ENCODE measurements around the gene RGS7.
"Not testable (repeated sequence)": the region's sequence is repeated elsewhere in the genome, so short reads cannot be mapped to it uniquely, and the experiment has no call there.

RGS7 gene

DNA sequence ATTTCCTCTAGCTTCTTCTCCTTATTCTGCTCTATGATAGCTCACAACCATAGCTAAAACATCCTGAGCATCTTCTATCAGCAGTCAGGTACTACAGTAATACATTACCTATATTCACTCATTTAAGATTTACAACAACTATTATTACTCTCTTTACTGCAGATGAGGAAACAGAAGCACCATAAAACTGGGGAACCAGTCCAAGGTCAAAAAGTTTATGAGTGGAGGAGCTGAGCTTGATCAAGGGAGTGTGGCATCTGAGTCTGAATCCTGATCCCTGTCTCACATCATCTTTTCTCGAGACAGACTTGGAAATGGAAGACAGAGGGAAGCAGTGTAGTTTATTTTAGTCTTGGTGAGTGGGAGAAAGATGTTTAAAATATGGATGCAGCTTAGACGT, 288.6 kb downstream of the RGS7 start:
- no peak for DNase-seq

DNA sequence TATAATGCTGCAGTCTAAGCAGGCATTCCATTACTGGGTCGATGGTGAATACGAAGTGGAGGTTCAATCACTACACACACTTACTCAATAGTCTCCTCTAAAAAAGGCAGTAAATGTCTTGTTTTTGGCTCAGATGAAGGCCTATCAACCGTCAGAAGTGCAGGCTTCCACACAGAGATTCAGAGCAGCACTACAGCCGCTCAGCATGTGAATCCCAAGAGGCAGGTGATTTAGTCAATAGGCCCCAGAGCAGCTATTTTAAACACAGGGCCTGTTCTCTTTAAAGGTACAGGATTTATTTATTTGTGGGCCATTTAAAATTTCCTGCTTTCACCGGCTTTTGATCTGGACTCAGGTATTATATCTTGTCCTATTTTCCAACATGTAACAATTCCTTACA, 293.7 kb downstream of the RGS7 start:
- peak; percentile 67 for DNase-seq

DNA sequence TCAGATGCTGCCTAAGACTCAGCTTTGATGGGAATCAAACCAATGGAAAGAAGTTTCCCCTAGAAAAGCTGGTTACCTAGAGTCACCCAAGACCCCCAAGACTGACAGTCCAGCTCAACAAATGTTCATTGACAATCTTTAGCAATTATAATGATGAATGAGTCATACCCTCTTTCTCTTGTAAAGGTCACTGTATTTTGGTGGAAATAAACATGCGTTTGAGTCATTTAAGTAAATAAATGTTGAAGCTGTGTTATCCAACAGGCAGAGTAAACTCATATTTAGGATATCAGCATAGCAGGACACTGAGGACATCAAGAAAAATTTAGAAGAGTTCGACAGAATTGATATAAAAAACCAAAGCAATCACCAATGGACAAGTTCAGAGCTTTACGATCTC, 295.9 kb downstream of the RGS7 start:
- DNase-seq = no peak

DNA sequence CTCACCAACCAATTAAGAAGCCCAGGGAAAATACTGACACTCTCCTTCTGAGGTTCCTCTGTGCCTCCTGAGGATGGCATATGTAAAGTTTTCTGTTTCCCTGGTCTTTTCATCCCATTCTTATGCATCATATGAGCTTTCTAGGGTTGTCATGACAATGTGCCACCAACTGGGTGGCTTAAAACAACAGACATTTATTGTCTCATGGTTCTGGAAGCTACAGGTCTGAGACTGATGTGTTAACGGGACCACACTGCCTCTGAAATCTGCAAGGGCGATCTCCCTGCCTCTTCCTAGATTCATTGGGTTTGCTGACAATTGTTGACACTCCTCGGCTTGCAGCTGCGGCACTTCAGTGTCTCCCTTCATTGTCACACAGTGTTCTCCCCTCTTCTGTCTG, 308.4 kb downstream of the RGS7 start:
- DNase-seq = no peak

DNA sequence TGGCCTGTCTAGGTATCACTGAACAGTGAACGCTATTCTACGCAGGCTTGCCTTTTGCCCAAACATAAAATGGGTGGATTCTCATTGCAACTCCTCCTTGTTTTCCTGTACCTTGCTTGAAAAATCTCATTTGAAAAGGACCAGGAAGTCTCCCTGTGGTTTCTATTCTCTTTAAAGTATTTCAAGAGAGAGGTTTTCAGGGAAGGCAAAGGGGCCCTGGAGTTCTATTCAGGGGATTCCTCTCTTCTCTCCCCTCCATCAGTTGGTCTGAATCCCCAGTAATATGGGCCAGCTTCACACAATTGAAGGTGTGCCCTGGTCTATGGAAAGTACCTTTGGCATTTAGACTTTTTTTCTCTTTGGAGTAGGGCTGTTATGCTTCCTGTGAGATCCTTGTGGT, 311.3 kb downstream of the RGS7 start:
- DNase-seq = no peak

DNA sequence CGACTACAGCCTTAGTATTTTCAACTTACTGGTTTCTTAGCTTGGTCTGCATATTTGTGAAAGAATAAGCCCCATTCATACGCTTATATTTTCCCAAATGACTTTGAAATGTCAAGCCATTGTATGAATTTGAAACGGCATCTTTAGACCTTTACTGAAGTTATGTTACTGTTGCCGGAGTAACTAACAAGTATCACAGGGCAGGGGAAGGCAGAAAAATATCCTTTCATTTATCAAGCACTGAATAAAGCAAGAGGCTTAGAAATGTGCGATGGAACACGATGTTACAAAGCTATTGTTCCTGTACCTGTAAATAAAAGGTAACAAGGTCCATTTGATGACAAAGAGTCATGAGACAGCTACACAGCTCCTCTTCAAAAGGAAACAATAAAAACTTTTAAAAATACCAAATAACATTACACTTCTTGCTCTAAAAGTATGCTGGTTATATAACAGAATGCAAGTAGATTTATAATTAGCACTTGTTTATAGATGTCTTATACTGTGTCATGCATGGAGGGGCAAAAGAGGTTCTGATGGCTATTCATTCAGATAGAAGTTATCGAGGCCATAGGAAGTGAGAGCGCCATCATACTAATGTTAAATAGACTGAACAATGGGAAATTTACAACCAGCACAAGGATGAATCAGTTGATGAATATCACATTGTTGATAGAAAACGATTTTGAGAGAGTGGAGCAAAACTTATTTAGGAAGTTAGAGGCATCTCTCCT, 322.6 kb downstream of the RGS7 start:
- no peak for DNase-seq

DNA sequence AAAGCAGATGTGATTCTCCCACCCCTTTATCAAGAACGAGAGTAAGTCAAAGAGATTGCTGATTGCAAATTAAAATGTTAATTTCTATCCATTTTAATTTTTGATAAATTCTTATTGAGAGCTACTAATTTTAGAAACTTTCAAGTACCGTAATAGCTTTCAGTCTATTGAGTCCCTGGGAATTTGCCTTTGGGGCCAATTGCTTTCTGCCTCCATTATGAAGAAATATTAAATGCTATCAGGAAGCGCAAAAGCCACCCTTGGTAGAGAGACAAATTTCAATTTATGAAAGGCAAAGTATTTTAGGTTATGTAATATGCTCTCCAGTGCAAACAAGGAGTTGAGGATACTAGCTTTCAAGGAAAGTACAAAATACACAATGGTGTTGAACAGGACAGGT, 332.2 kb downstream of the RGS7 start:
- no peak for DNase-seq

DNA sequence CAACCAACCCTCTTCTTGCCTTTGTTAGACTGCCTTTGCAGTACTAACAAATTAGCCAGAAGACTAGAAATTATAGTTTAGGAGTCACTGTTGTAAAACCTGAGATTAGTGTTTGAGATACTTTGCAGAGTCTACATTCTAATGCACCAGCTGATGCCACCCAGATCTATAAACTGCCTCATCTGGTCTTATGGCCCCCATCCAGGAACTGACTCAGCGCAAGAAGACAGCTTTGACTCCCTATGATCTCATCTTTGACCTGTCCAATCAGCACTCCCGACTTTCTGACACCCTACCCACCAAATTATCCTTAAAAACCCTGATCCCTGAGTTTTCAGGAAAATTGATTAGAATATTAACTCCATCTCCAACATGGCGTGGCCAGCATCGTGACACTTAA, 334.6 kb downstream of the RGS7 start:
- DNase-seq = no peak

DNA sequence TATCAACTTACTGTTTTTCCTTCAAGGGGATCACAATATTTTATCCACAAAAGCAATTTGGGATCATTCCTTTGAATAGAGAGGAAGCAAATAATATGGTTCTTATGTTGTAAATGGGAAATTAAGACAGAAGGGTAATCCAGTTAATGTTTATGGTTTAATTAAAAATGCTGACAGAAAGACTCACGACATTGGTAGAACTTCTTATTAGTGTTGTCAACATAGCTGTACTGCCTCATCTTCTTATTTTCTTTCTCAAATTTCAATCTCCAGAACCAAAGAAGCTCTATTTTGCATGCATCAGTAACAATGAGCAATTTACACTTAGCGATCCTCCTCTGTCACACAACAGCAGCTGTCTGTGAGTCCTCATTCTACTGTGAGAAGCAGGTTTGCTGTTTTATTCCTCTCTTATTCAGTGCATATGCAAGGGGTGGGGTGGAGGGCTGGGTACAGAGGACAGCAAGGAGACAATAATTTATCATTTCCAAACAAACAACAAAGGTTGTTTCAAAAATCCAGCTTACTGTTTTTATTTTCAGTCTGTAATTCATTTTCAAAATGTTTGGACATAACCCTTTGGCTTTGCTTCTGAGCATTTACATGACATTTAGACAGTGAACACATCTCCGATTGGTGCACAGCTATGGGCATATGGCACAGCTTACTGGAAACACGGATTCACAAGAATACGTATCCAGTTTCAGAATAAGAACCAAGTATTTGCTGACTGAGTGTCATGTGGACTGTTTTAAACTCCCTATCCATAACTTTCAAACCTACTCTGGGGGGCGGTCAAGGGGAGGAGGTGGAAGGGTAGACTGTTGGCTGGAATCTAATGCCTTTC, 335.9 kb downstream of the RGS7 start:
- no peak for DNase-seq

DNA sequence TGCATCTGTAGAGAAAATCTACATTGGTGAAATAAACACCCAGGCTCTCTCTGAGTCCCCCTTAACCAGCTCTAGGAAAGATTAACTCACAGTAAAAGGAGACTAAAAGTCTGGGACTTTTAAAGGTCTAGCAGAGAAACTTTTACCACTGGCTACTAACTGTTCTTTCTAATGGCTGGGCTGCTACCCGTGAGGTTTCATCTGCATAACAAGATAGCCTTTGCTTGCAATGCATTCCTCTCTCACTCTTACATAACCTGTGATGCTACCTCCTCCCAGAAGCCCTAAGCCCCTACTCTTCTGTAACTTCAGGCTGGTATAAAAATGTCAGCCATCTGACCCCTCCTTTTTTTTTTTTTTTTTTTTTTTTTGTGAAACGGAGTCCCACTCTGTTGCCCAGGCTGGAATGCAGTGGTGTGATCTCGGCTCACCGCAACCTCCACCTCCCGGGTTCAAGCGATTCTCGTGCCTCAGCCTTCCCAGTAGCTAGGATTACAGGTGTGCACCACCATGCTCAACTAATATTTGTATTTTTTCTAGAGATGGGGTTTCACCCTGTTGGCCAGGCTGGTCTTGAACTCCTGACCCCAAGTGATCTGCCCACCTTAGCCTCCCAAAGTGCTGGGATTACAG, 344.2 kb downstream of the RGS7 start:
- no peak for DNase-seq

DNA sequence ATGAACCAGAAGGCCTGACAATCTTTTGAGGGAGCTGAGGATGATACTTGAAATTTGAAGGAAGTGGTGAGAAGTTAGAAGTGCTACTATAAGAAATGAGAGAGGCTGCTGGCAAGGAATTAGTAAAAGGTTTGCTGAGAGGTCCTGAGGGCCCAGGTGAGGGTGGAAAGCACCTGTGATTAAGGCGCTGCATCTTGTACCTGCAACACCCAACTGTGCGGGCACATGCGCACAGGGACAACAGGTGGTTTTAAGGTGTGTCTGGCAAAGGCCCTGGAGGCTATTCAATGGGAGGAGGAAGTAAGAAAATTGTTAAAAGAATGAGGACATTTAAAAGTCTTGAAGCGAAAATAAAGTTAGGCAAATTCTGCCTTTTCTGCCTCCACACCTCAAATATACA, 349.3 kb downstream of the RGS7 start:
- DNase-seq = no peak

DNA sequence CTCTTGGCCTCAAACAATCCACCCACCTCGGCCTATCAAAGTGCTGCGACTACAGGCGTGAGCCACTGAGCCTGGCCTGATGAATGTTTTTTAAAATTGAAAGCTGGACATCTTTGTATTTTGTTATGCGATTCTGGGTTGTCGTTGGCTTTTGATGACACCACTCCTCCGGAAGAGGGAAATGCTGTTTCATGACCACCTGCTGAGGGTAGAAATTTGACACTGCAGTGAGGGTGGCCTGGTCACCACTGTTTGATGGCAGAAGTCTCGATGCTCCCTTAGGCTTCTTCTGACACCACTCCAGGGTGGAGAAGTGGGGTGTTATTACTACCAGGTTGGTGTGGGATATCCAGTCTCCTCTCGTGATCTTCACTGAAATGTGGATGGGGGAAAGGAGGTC, 357.2 kb downstream of the RGS7 start:
- DNase-seq = no peak

DNA sequence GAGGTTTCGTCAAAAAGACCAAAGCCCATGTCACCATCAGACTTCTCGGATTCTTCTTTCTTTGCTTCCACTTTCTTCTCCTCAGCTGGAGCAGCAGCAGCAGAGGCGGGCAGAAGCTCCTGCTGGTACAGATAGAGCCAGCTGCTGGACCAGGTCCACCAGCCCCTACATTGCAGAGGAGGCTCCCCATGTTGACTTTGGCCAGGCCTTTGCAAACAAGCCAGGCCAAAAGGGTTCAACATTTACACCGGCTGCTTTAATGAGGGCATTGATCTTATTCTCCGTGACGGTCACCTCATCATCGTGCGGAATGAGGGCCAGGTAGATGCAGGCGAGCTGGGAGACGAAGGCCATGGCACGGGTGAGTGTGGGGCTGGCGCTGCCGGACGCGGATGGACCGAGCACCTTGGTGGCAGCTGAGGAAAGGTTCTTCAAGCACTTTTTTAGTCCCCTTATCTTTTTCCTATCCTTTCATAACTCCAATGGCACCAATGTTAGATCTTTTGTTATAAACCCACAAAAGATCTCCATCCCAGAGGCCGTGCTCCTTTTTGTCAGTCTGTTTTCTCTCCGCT, 358.5 kb downstream of the RGS7 start:
- DNase-seq = no peak

DNA sequence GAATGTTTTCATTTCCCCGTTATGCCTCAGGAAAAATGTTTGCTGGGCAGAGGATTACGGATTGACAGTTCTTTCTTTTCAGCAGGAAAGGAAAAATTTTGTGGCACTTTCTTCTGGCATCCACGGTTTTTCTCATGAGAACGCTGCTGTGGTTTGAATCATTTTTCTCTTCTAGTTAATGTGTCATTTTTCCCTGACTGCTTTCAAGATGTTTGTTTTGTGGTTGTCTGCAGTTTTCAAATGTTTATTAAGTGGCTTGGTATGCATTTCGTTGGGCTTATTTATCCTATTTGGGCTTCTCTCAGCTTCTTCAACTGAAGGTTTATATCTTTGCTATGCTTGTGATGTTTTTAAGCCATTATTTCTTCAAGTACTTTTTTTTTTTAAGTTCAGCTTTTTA, 359.0 kb downstream of the RGS7 start:
- DNase-seq = no peak

DNA sequence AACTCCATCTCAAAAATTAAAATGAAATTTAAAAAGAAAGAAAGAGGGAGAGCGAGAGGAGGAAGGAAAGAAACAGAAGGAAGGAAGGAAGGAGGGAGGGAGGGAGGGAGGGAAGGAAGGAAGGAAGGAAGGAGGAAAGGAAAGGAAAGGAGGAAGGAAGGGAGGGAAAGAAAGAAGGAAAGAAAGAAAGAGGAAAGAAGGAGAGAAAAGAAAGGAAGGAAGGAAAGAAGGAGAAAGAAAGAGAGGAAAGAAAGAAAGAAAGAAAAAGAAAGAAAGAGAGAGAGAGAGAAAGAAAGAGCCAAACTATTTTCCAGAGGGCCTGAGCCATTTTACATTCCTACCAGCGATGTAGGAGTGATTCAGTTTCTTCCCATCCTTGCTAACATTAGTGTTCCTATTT, 364.0 kb downstream of the RGS7 start:
- DNase-seq = no peak

DNA sequence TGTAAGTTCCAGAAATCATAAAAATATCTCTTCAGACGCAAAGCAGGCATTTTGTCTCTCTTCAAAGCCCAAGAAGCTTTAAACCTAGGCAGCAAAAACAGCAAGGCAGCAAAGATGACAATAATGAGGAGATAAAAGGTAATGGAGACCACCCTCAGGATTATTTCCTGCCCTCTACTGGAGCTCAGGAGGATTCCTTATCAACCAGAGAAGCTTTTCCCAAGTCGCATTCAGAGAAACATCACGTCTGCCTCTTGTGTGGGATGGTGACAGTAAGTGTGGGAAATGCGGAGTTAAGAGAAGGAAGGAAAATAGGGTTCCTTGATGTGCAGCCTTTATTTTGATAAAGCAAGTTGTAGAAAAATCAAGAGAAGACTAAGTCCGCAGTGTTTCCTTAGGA, 365.8 kb downstream of the RGS7 start:
- no peak for DNase-seq

DNA sequence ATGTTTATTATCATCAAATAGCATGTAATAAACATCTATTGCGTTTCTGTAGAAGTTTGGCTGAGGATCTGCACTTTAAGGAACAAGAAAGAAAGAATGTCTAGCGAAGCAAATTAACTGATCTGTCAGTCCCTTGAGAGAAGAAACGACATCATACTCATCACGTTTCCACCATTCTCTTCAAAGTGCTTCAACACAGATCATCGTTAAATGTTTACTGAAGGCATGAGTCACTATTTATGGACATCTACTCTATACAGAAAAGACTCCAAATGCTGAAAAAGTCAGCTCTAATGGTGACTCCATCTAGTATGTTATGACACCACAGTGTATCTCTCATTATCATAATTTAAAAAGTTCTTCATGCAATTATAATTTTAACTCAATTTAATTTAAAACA, 369.1 kb downstream of the RGS7 start:
- no peak for DNase-seq

DNA sequence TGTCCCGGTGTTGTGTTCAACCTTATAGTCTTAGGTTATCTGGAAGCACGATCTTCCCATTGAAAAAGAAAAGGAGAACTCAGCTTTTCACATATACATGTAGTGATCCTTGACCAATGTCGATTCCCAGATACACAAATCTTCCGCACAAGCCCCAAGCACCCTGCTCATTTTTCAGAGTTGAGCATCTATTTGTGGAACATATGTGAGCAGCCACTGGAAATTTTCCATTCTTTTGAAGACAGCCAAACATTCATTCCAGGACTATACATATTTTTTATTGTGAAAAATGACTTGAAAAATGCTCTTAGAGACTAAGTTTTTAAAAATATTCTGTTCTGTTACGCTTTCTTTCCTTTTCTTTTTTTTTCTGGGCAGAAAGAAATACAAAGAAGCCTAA, 371.9 kb downstream of the RGS7 start:
- DNase-seq = no peak

DNA sequence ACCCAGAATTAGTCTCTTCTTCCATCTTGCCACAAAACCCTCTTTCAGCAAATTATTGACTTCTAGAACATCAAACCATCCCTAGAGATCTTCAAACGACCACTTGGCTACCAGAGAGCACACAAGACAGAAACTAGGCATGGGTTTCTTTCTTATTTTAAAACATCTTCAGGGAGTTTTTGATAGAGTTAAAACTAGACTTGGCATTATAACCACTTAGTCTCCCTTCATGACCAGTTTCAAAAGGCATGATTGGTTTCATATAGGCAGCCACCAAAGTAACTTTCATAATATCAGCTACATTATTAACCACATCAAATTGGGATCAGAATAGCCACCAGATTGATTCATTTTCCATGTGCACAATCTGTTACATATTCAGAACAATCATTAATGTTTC, 376.7 kb downstream of the RGS7 start:
- no peak for DNase-seq

DNA sequence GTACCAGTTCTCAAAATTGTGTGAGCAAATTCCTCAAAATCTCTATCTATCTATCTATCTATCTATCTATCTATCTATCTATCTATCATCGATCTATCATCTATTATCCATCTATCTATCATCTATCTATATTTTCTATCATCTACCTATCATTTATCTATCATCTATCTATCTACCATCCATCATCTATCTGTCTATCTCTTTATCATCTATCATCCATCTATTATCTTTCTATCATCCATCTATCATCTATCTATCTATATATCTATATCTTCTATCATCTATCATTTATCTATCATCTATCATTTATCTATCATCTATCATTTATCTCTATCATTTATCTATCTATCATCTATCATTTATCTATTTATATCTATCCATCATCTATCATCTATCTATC, 380.3 kb downstream of the RGS7 start:
- DNase-seq = no peak

DNA sequence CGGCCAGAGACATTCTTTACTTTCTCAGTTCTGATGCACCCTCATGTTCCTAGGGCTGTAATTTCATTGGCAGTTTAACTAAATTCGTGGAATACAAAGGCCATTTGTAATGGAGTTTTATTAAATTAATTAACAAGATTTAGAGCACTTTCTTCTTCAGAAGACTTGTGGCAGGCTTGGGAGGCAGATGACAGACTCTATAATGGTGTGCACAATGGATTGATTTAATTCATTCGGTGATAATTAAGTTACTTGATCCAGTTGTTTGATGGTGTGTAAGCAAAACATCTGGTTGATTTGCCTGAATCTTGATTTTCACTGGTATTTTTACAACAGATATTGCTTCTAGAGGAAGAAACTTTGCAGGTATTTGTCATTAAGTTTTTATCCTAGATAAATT, 383.1 kb downstream of the RGS7 start:
- no peak for DNase-seq

DNA sequence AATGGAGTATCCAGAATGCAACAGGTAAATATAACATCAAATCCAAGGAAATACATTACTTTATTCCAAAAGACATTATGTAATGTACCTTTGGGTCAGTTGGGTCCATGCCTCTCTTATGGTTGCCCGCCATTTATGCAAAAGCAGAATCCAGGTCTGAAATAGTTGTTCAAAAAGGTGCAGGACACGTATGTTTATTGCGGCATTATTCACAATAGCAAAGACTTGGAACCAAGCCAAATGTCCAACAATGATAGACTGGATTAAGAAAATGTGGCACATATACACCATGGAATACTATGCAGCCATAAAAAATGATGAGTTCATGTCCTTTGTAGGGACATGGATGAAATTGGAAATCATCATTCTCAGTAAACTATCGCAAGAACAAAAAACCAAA, 384.9 kb downstream of the RGS7 start:
- DNase-seq = not testable (repeated sequence)

DNA sequence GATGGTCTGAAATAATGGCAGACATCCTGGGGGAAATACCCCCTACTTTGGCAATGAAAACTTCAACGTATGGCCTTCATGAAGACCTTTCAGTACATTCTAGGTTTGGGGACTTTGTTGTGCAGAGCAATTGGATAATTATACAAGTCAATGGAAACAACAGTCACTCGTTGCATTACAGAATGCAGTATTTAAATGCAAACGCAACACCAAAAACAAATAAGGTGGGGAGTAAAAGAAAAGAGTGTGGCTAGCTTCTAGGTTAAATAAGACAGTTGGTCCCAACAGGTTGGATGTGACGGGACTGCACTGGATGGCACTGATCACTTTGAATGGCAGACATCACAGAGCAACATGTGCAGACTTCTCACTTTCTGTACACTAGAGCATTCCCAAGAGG, 386.8 kb downstream of the RGS7 start:
- no peak for DNase-seq

DNA sequence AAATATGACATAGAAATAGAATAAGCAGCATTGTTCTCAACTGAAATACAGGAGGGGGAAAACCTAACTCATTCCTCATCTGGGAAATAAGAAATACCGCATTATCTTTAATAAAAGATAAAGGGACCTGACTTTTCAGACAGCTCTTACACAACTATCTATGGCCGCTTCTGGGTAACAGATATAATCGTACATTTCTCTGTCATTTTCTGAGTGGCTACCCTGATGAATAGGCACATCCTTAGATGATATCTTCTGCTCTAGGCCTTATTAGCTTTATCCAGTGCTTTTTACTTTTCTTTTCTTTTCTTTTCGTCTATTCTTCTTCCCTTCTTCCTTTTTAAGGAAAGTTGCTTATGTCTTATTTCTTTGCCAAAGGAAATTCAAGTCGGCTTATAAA, 388.1 kb downstream of the RGS7 start:
- no peak for DNase-seq

All from NCI-H1092 treated with DMSO at 0.1 percent for 48 hours (cell line).